RWPE2 (cell line): ENCODE measurements around the gene KIAA0825.

Experiments used
- ATAC-seq: fragments of 200-7000 bp; cut with Tn5 transposase; 3 replicates; pipeline ENCODE4 v1.9.1; 2021; ENCODE audit warnings: low read depth
- DNase-seq: peaks from one replicate; pipeline ENCODE4 v3.0.0-alpha.2; 2020; ENCODE audit warnings: low spot score
- H3K27ac ChIP-seq: fragments of 450-650 bp; 2 replicates; pipeline ENCODE4 v1.5.1; 2017; ENCODE audit warnings: mild to moderate bottlenecking; ENCODE audit not compliant: poor library complexity, severe bottlenecking
- H3K27me3 ChIP-seq: fragments of 250-450 bp; sonication (Bioruptor Pico); 2 replicates; pipeline ENCODE4 v1.5.1; 2021; ENCODE audit warnings: mild to moderate bottlenecking, moderate library complexity; ENCODE audit not compliant: insufficient read depth, poor library complexity, severe bottlenecking
- H3K36me3 ChIP-seq: fragments of 250-450 bp; sonication (Bioruptor Pico); 2 replicates; pipeline ENCODE4 v1.5.1; 2020; ENCODE audit warnings: low read depth, mild to moderate bottlenecking, moderate library complexity
- H3K4me1 ChIP-seq: fragments of 250-450 bp; sonication (Bioruptor Pico); 2 replicates; pipeline ENCODE4 v1.5.1; 2021; ENCODE audit warnings: mild to moderate bottlenecking, moderate library complexity; ENCODE audit not compliant: insufficient read depth, poor library complexity, severe bottlenecking
- H3K4me3 ChIP-seq: fragments of 250-450 bp; sonication (Bioruptor Pico); 2 replicates; pipeline ENCODE4 v1.5.1; 2021; ENCODE audit warnings: mild to moderate bottlenecking, moderate library complexity; ENCODE audit not compliant: severe bottlenecking
- H3K9me3 ChIP-seq: fragments of 250-450 bp; sonication (Bioruptor Pico); 2 replicates; pipeline ENCODE4 v1.5.1; 2021; ENCODE audit warnings: mild to moderate bottlenecking, moderate library complexity; ENCODE audit not compliant: severe bottlenecking
- CTCF ChIP-seq: fragments of 450-650 bp; IDR thresholded peaks from one replicate; pipeline ENCODE4 v1.5.1; 2017; ENCODE audit warnings: mild to moderate bottlenecking, moderate library complexity; ENCODE audit not compliant: poor library complexity, severe bottlenecking

Gene KIAA0825

DNA sequence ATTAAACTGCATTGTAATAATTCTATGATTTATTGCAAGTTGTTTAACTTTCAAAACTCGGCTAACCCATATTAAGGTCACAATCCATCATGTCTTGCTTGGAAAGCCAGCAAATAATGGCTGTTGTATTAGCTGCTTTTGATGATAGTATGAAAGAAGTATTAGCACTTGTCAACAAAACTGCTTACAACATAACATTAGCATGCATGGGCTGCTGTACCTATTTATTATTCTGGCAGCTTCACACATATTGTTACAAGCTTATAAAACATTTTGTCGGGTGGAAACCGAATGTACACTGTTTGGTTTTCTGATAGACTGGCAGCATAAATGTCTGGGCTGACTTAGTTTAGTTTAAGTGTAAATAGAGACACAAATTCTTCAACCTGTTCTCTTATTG, 378.3 kb downstream of the KIAA0825 start:
- no peak for DNase-seq
- no peaks in the 10 kb centered on the region for H3K36me3 ChIP-seq

GRCh38 chr5:94239266-94239665, 379.1 kb downstream of the KIAA0825 start:
- H3K4me1 ChIP-seq: peaks cover 9% of the 10 kb centered on the region
- no peaks in the 10 kb centered on the region for H3K36me3 ChIP-seq
- DNase-seq (no peak), ATAC-seq (no peak)
- no peaks in the 10 kb centered on the region for H3K9me3 ChIP-seq
- no peak overlapping the region for H3K4me3 ChIP-seq
- no peak overlapping the region for H3K27ac ChIP-seq
- H3K27me3 ChIP-seq: no peaks in the 10 kb centered on the region
- no peak for TF ChIP-seq CTCF

More for the DNA sequence above, 378.3 kb downstream of the KIAA0825 start:
- Histone ChIP-seq H3K27ac (peak overlapping the region; percentile 42), H3K4me3 (no peak overlapping the region), H3K4me1 (peaks cover 9% of the 10 kb centered on the region), H3K9me3 (no peaks in the 10 kb centered on the region), H3K27me3 (no peaks in the 10 kb centered on the region)
- no peak for TF ChIP-seq CTCF
- no peak for ATAC-seq

GRCh38 chr5:94234987-94235386, 383.4 kb downstream of the KIAA0825 start:
- TF ChIP-seq CTCF: no peak
- DNase-seq (no peak), ATAC-seq (no peak)
- Histone ChIP-seq H3K9me3 (no peaks in the 10 kb centered on the region), H3K4me3 (no peak overlapping the region), H3K27me3 (no peaks in the 10 kb centered on the region), H3K4me1 (no peaks in the 10 kb centered on the region), H3K27ac (no peak overlapping the region), H3K36me3 (no peaks in the 10 kb centered on the region)

DNA sequence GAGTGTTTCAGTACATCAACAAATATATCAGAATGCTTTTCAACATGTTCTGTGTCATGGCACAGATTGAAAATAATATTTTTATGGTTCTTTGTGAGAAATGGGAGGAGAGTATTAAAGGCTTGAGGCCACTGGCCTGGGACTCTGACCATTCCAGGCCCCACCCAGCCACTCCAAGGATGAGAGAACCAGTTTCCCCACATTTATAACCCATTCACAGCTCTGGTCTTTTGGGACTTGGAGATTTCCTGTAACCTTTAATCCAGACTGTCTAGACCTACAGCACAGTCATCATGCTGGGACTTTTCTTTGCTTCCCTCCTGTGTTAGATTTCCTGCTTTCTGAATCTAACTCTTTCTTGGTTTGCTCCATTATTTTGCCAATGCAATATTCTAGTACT, 389.6 kb downstream of the KIAA0825 start:
- H3K36me3 ChIP-seq: no peaks in the 10 kb centered on the region
- no peak for TF ChIP-seq CTCF
- no peak overlapping the region for H3K27ac ChIP-seq
- no peaks in the 10 kb centered on the region for H3K9me3 ChIP-seq
- no peak for DNase-seq
- 0 out of 3 replicates have a peak, but pooled peaks have one; percentile 29 for ATAC-seq
- no peaks in the 10 kb centered on the region for H3K27me3 ChIP-seq
- H3K4me1 ChIP-seq: no peaks in the 10 kb centered on the region
- no peak overlapping the region for H3K4me3 ChIP-seq

- Histone ChIP-seq H3K27ac (no peak overlapping the region), H3K9me3 (no peaks in the 10 kb centered on the region), H3K27me3 (peaks cover 3% of the 10 kb centered on the region), H3K36me3 (no peaks in the 10 kb centered on the region), H3K4me3 (no peak overlapping the region), H3K4me1 (no peaks in the 10 kb centered on the region)
- DNase-seq (no peak), ATAC-seq (no peak)
- no peak for TF ChIP-seq CTCF
Observed at GRCh38 chr5:94223235-94223634, 395.2 kb downstream of the KIAA0825 start.
